HCT116 (cell line): ENCODE data around the gene SMTN. TPM values are rescaled to one million over a fixed set of nuclear protein-coding genes. Genes with fewer than 3 reads are reported as not detected.

Experiments
- ATAC-seq: fragments of 200-7000 bp; cut with Tn5 transposase; 2 replicates; pipeline ENCODE4 v1.9.1; 2020; ENCODE audit warnings: mild to moderate bottlenecking, moderate library complexity
- BruUV-seq: library from RNA; stranded (reverse); fragments of 400-500 nt; replicated peaks from 2 replicates; lab custom pipeline; 2021; lab: Mats Ljungman, UMichigan
- CTCF ChIA-PET: fragments of 300-600 bp; sonication (Branson Sonifier 250); formaldehyde crosslinking; loops from one replicate; lab custom pipeline; 2021; ENCODE audit warnings: antibody characterized with exemption; lab: Charles Lee
- POLR2A ChIA-PET: fragments of 300-600, 350-600 bp; sonication (Branson Sonifier 250); formaldehyde crosslinking; loops from one replicate; lab custom pipeline; 2021; ENCODE audit warnings: antibody characterized with exemption; lab: Charles Lee
- RAD21 ChIA-PET, 2 experiments: fragments of 300-600 bp; sonication (Branson Sonifier 250); formaldehyde crosslinking; loops; one replicate each; lab custom pipeline; 2023; ENCODE audit warnings: low total read pairs in 2 of 2; ENCODE audit not compliant: uncharacterized antibody in 2 of 2, unreplicated experiment in 2 of 2, low non-redundant PET in 1 of 2; lab: Charles Lee
- DNase-seq: peaks from one replicate; pipeline ENCODE4 v3.0.0-alpha.2; 2010; ENCODE audit warnings: low read depth, low spot score
- H2AFZ ChIP-seq: fragments of 200-600 bp; shearing (Covaris generic), sonication (generic); 2 replicates; pipeline ENCODE4 v1.6.1; 2017; ENCODE audit warnings: low read depth, mixed run types, mixed read lengths, antibody characterized with exemption, low read length; ENCODE audit not compliant: poor library complexity, severe bottlenecking
- H3K27ac ChIP-seq: 2 replicates; pipeline ENCODE4 v1.5.1; 2012; ENCODE audit warnings: low read depth, low read length
- H3K27me3 ChIP-seq: fragments of 200-600 bp; sonication (generic); 2 replicates; pipeline ENCODE4 v1.6.1; 2016; ENCODE audit warnings: mixed run types, low read length, mixed read lengths; ENCODE audit not compliant: insufficient read depth
- H3K36me3 ChIP-seq, 2 experiments: fragments of 200-500 bp in 1 of 2; fragments of 200-600 bp in 1 of 2; sonication (Bioruptor generic) in 1 of 2; sonication (generic) in 1 of 2; 2 replicates each; pipeline versions ENCODE4 v1.5.1 to v1.6.1; 2014 to 2016; ENCODE audit warnings: low read length in 2 of 2, inconsistent platforms in 1 of 2, mixed read lengths in 1 of 2, mixed run types in 1 of 2; ENCODE audit not compliant: insufficient read depth in 2 of 2, control insufficient read depth in 1 of 2
- H3K4me1 ChIP-seq, 2 experiments: fragments of 200-600 bp in 1 of 2; sonication (generic) in 1 of 2; 2 replicates each; pipeline versions ENCODE4 v1.5.1 to v1.6.1; 2012 to 2017; ENCODE audit warnings: low read length in 2 of 2, inconsistent platforms in 1 of 2, mild to moderate bottlenecking in 1 of 2, mixed read lengths in 1 of 2, mixed run types in 1 of 2, moderate library complexity in 1 of 2; ENCODE audit not compliant: insufficient read depth in 2 of 2, control insufficient read depth in 1 of 2
- H3K4me2 ChIP-seq: fragments of 200-600 bp; sonication (generic); 2 replicates; pipeline ENCODE4 v1.6.1; 2017; ENCODE audit warnings: mixed run types, low read length, mixed read lengths
- H3K4me3 ChIP-seq, 2 experiments: fragments of 200-600 bp in 1 of 2; sonication (generic) in 1 of 2; replicated peaks in 1 of 2; 2 replicates each; pipeline ENCODE4 v1.5.1; 2011 to 2016; ENCODE audit warnings: low read length in 2 of 2, control low read depth in 1 of 2, low read depth in 1 of 2, mild to moderate bottlenecking in 1 of 2, mixed read lengths in 1 of 2, mixed run types in 1 of 2
- H3K79me2 ChIP-seq: fragments of 200-600 bp; sonication (generic); 2 replicates; pipeline ENCODE4 v1.6.1; 2017; ENCODE audit warnings: mild to moderate bottlenecking, mixed run types, low read length, moderate library complexity, mixed read lengths; ENCODE audit not compliant: insufficient read depth
- H3K9ac ChIP-seq: fragments of 200-600 bp; sonication (generic); 2 replicates; pipeline ENCODE4 v1.6.1; 2016; ENCODE audit warnings: low read length, mixed read lengths
- H3K9me2 ChIP-seq: fragments of 200-600 bp; sonication (generic), shearing (Covaris generic); 2 replicates; pipeline ENCODE4 v1.6.1; 2017; ENCODE audit warnings: mixed run types, mild to moderate bottlenecking, moderate library complexity; ENCODE audit not compliant: insufficient read depth
- H3K9me3 ChIP-seq, 2 experiments: fragments of 200-500 bp in 1 of 2; fragments of 200-600 bp in 1 of 2; sonication (Bioruptor generic) in 1 of 2; sonication (generic) in 1 of 2; 2 replicates each; pipeline ENCODE4 v1.6.1; 2014 to 2017; ENCODE audit warnings: low read length in 2 of 2, mixed read lengths in 2 of 2, inconsistent platforms in 1 of 2, low read depth in 1 of 2, mild to moderate bottlenecking in 1 of 2, mixed run types in 1 of 2, moderate library complexity in 1 of 2; ENCODE audit not compliant: control insufficient read depth in 1 of 2, insufficient read depth in 1 of 2
- H4K20me1 ChIP-seq: fragments of 200-600 bp; sonication (generic), shearing (Covaris generic); 2 replicates; pipeline ENCODE4 v1.6.1; 2017; ENCODE audit warnings: mixed run types, mild to moderate bottlenecking, moderate library complexity; ENCODE audit not compliant: insufficient read depth
- EGR1 ChIP-seq: IDR thresholded peaks from 2 replicates; pipeline ENCODE4 v1.6.1; 2012; ENCODE audit warnings: low read depth
- ELF1 ChIP-seq: IDR thresholded peaks from 2 replicates; pipeline ENCODE4 v1.6.1; 2012; ENCODE audit warnings: low read depth, borderline replicate concordance
- EZH2phosphoT487 ChIP-seq: fragments of 200-600 bp; IDR thresholded peaks from 2 replicates; pipeline ENCODE4 v1.6.1; 2018; ENCODE audit warnings: antibody characterized with exemption, borderline replicate concordance
- FOSL1 ChIP-seq: IDR thresholded peaks from 2 replicates; pipeline ENCODE4 v1.6.1; 2012; ENCODE audit warnings: low read depth
- intact Hi-C: fragments of 100-400 bp; cut with micrococcal nuclease; formaldehyde crosslinking; loops from 2 replicates; pipeline ENCODE4 v1.10.0; 2022
- total RNA-seq: library from RNA; stranded (reverse); gene quantifications from one replicate; pipeline ENCODE4 v1.2.1, GENCODE V29; 2021; ENCODE audit not compliant: unreplicated experiment
- TF ChIP-seq, protein P1 (sequence below): IDR thresholded peaks from 2 replicates; pipeline ENCODE4 v1.6.1; 2012; ENCODE audit warnings: low read depth
- TF ChIP-seq, protein P2 (sequence below): IDR thresholded peaks from 2 replicates; pipeline ENCODE4 v1.6.1; 2012

The SMTN gene
- total RNA-seq, 1 experiment from 2014 or later, result 148 TPM

GRCh38 chr22:31081963-31082605 is 966 bp downstream of the SMTN start:
- peaks cover 56% of the 10 kb centered on the region for H3K79me2 ChIP-seq
- TF ChIP-seq, protein P1, sequence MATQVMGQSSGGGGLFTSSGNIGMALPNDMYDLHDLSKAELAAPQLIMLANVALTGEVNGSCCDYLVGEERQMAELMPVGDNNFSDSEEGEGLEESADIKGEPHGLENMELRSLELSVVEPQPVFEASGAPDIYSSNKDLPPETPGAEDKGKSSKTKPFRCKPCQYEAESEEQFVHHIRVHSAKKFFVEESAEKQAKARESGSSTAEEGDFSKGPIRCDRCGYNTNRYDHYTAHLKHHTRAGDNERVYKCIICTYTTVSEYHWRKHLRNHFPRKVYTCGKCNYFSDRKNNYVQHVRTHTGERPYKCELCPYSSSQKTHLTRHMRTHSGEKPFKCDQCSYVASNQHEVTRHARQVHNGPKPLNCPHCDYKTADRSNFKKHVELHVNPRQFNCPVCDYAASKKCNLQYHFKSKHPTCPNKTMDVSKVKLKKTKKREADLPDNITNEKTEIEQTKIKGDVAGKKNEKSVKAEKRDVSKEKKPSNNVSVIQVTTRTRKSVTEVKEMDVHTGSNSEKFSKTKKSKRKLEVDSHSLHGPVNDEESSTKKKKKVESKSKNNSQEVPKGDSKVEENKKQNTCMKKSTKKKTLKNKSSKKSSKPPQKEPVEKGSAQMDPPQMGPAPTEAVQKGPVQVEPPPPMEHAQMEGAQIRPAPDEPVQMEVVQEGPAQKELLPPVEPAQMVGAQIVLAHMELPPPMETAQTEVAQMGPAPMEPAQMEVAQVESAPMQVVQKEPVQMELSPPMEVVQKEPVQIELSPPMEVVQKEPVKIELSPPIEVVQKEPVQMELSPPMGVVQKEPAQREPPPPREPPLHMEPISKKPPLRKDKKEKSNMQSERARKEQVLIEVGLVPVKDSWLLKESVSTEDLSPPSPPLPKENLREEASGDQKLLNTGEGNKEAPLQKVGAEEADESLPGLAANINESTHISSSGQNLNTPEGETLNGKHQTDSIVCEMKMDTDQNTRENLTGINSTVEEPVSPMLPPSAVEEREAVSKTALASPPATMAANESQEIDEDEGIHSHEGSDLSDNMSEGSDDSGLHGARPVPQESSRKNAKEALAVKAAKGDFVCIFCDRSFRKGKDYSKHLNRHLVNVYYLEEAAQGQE, result no peak
- TF ChIP-seq, protein P2, sequence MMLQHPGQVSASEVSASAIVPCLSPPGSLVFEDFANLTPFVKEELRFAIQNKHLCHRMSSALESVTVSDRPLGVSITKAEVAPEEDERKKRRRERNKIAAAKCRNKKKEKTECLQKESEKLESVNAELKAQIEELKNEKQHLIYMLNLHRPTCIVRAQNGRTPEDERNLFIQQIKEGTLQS, result no peak
- no peak for TF ChIP-seq ELF1
- no peak for TF ChIP-seq EGR1
- TF ChIP-seq EZH2phosphoT487, result no peak
- no peak for TF ChIP-seq FOSL1
- no peaks in the 10 kb centered on the region for H3K9me2 ChIP-seq
- H3K27me3 ChIP-seq, result no peaks in the 10 kb centered on the region
- H3K4me2 ChIP-seq, result peak overlapping the region; percentile 85
- ATAC-seq (no peak), DNase-seq (no peak)
- ChIA-PET CTCF (interaction anchor here (1.1 to 5.1 kb wide), 9 partner anchors 15 to 319 kb away, joined by 3 to 25 read pairs (median 17); partner anchors contain the start of genes MORC2, SELENOM and TUG1), RAD21 (interaction anchor here in 1 of 2 experiments (0.6 to 1.8 kb wide), 4 partner anchors 70 to 318 kb away, joined by 3 to 7 read pairs (median 3); partner anchors contain the start of gene MORC2), POLR2A (interaction anchor here (0.6 to 7.6 kb wide), 6 partner anchors 14 to 566 kb away, joined by 3 to 86 read pairs (median 6); partner anchors contain the start of genes SELENOM and TUG1)
- H3K9ac ChIP-seq, result peak overlapping the region; percentile 89
- H3K4me3 ChIP-seq, result peak overlapping the region; percentile 78 to 93
- peak overlapping the region; percentile 94 for H3K27ac ChIP-seq
- intact Hi-C loops, result loop anchor here (5.0 to 10.0 kb wide), 2 partner anchors 115 to 657 kb away; partner anchors contain the start of genes MORC2, MTFP1 and TUG1
- no peaks in the 10 kb centered on the region for H4K20me1 ChIP-seq
- H2AFZ ChIP-seq, result no peak overlapping the region
- peaks cover 30 to 74% of the 10 kb centered on the region in 2 experiments for H3K4me1 ChIP-seq
- no TSS peak for BruUV-seq
- no peaks in the 10 kb centered on the region for H3K9me3 ChIP-seq
- H3K36me3 ChIP-seq, result no peaks in the 10 kb centered on the region
